ELR (cell line): ENCODE data around the gene ERCC6.
A peak's percentile ranks its signal among the peaks of the same experiment; 100 is the strongest.

ENCODE experiments used
- DNase-seq: peaks from one replicate; pipeline ENCODE4 v3.0.0-alpha.2; 2015; ENCODE audit warnings: low read depth

ERCC6 gene

GRCh38 chr10:49549640-49550346 lies 10.9 kb upstream of the ERCC6 start:
- DNase-seq, result no peak

GRCh38 chr10:49543604-49544003 lies 4.7 kb upstream of the ERCC6 start:
- DNase-seq, result no peak

GRCh38 chr10:49542353-49542752 lies 3.4 kb upstream of the ERCC6 start:
- DNase-seq, result no peak

GRCh38 chr10:49541762-49542161 lies 2.8 kb upstream of the ERCC6 start:
- DNase-seq, result no peak

GRCh38 chr10:49540056-49540797 lies 1.3 kb upstream of the ERCC6 start:
- no peak for DNase-seq

GRCh38 chr10:49539320-49539885 lies 482 bp upstream of the ERCC6 start:
- peak; percentile 73 for DNase-seq

- DNase-seq, result peak; percentile 84
These were observed 4.1 kb downstream of the ERCC6 start for GRCh38 chr10:49534670-49535381.

GRCh38 chr10:49532461-49532860 lies 6.5 kb downstream of the ERCC6 start:
- no peak for DNase-seq

- no peak for DNase-seq
These were observed 9.9 kb downstream of the ERCC6 start for GRCh38 chr10:49528977-49529506.

GRCh38 chr10:49527850-49528249 lies 11.1 kb downstream of the ERCC6 start:
- no peak for DNase-seq

- DNase-seq, result no peak
These were observed 11.9 kb downstream of the ERCC6 start for GRCh38 chr10:49527061-49527460.

GRCh38 chr10:49526619-49527018 lies 12.3 kb downstream of the ERCC6 start:
- DNase-seq, result no peak

- no peak for DNase-seq
These were observed 14.4 kb downstream of the ERCC6 start for GRCh38 chr10:49524496-49524895.

- no peak for DNase-seq
These were observed 15.6 kb downstream of the ERCC6 start for GRCh38 chr10:49523301-49523700.

- DNase-seq, result no peak
These were observed 17.9 kb downstream of the ERCC6 start for GRCh38 chr10:49521062-49521461.

GRCh38 chr10:49520122-49520775 lies 18.7 kb downstream of the ERCC6 start:
- DNase-seq, result no peak

- no peak for DNase-seq
These were observed 19.2 kb downstream of the ERCC6 start for GRCh38 chr10:49519717-49520116.

- peak; percentile 66 for DNase-seq
These were observed 19.8 kb downstream of the ERCC6 start for GRCh38 chr10:49518982-49519578.

- DNase-seq, result no peak
These were observed 20.4 kb downstream of the ERCC6 start for GRCh38 chr10:49518566-49518965.

GRCh38 chr10:49516216-49516970 lies 22.5 kb downstream of the ERCC6 start:
- DNase-seq, result no peak
